Lower lobe of right lung (tissue), 2 donors: ENCODE data around the gene ZNF132. TPM values are rescaled to one million over a fixed set of nuclear protein-coding genes. Genes with fewer than 3 reads are reported as not detected.
"Not testable (repeated sequence)": the region's sequence is repeated elsewhere in the genome, so short reads cannot be mapped to it uniquely, and the experiment has no call there.

Experiments used
- ATAC-seq, 2 donors: fragments of 200-7000 bp; cut with Tn5 transposase; one replicate each; pipeline ENCODE4 v1.9.1; 2020 to 2022; ENCODE audit warnings: mild to moderate bottlenecking in 2 of 2, moderate library complexity in 2 of 2
- DNase-seq: peaks from one replicate; pipeline ENCODE4 v3.0.0-alpha.2; 2020
- H3K27ac ChIP-seq: fragments of 200-600 bp; one replicate; pipeline ENCODE4 v1.8.0; 2022
- H3K27me3 ChIP-seq: fragments of 200-600 bp; one replicate; pipeline ENCODE4 v1.8.0; 2022; ENCODE audit warnings: low read depth
- H3K36me3 ChIP-seq: fragments of 200-600 bp; one replicate; pipeline ENCODE4 v1.8.0; 2022; ENCODE audit warnings: mild to moderate bottlenecking
- H3K4me1 ChIP-seq: fragments of 200-600 bp; one replicate; pipeline ENCODE4 v1.8.0; 2022
- H3K4me3 ChIP-seq: fragments of 200-600 bp; one replicate; pipeline ENCODE4 v1.8.0; 2022; ENCODE audit warnings: mild to moderate bottlenecking
- H3K9me3 ChIP-seq: fragments of 200-600 bp; one replicate; pipeline ENCODE4 v1.8.0; 2022
- CTCF ChIP-seq: fragments of 200-600 bp; IDR thresholded peaks from one replicate; pipeline ENCODE4 v1.8.0; 2022; ENCODE audit warnings: antibody characterized with exemption, mild to moderate bottlenecking
- intact Hi-C: fragments of 100-400 bp; cut with DNase I; formaldehyde crosslinking; loops from one replicate; pipeline ENCODE4 v1.11.0; 2022
- total RNA-seq: library from RNA; stranded (reverse); fragmentation: NEBNext Ultra II Directional; extraction: Animal tissue kit (Norgen Biotek cat#: 25700); gene quantifications from one replicate; pipeline ENCODE4 v1.2.1, GENCODE V29; 2021
- donor health status: DM: no; HTN: yes; CAD: no; lungs with severe emphysema.

The ZNF132 gene
- total RNA-seq, 1 donor from 2014 or later = 7.4 TPM

- no peak overlapping the region for H3K4me3 ChIP-seq
- ATAC-seq (no peak), DNase-seq (no peak)
- H3K4me1 ChIP-seq = no peaks in the 10 kb centered on the region
- H3K27ac ChIP-seq = no peak overlapping the region
- no peaks in the 10 kb centered on the region for H3K27me3 ChIP-seq
- no peaks in the 10 kb centered on the region for H3K9me3 ChIP-seq
- intact Hi-C loops = no loop called here
- H3K36me3 ChIP-seq = peaks cover 52% of the 10 kb centered on the region
- TF ChIP-seq CTCF = no peak
These were observed 23.3 kb downstream of the ZNF132 start for GRCh38 chr19:58416604-58417003.

GRCh38 chr19:58409010-58409790, 30.8 kb downstream of the ZNF132 start:
- peak; percentile 31 to 39 for ATAC-seq
- peaks cover 28% of the 10 kb centered on the region for H3K4me1 ChIP-seq
- H3K36me3 ChIP-seq = peaks cover 3% of the 10 kb centered on the region
- H3K9me3 ChIP-seq = no peaks in the 10 kb centered on the region
- H3K27ac ChIP-seq = peak overlapping the region; percentile 89
- TF ChIP-seq CTCF = no peak
- peak overlapping the region; percentile 90 for H3K4me3 ChIP-seq
- intact Hi-C loops = no loop called here
- no peak for DNase-seq
- H3K27me3 ChIP-seq = no peaks in the 10 kb centered on the region

- Histone ChIP-seq H3K36me3 (peaks cover 3% of the 10 kb centered on the region), H3K4me1 (peaks cover 28% of the 10 kb centered on the region), H3K27me3 (no peaks in the 10 kb centered on the region), H3K27ac (peak within 1 kb of the TSS; percentile 89), H3K4me3 (peak within 1 kb of the TSS; percentile 90), H3K9me3 (no peaks in the 10 kb centered on the region)
- DNase-seq (peak; percentile 96), ATAC-seq (peak; percentile 99)
- no peak for TF ChIP-seq CTCF
- intact Hi-C loops = no loop called here
These were observed 31.6 kb downstream of the ZNF132 start, which contains the start of gene ZNF584 for GRCh38 chr19:58408152-58409009. Gene ZNF584, plus strand, starts transcription at chr19:58408649. Its CDS starts 499 bp downstream, at chr19:58409148.

GRCh38 chr19:58407658-58408151, 32.2 kb downstream of the ZNF132 start:
- Histone ChIP-seq H3K27me3 (no peaks in the 10 kb centered on the region), H3K27ac (peak overlapping the region; percentile 89), H3K9me3 (no peaks in the 10 kb centered on the region), H3K36me3 (no peaks in the 10 kb centered on the region), H3K4me3 (peak overlapping the region; percentile 90), H3K4me1 (peaks cover 28% of the 10 kb centered on the region)
- TF ChIP-seq CTCF = no peak
- peak; percentile 16 to 21 for ATAC-seq
- intact Hi-C loops = no loop called here
- no peak for DNase-seq

- no peak for ATAC-seq
- Histone ChIP-seq H3K4me1 (peaks cover 31% of the 10 kb centered on the region), H3K36me3 (no peaks in the 10 kb centered on the region), H3K27me3 (no peaks in the 10 kb centered on the region), H3K27ac (peak overlapping the region; percentile 89), H3K4me3 (peak overlapping the region; percentile 90), H3K9me3 (no peaks in the 10 kb centered on the region)
- TF ChIP-seq CTCF = peak; percentile 12
- DNase-seq = no peak
- intact Hi-C loops = no loop called here
These were observed 32.9 kb downstream of the ZNF132 start for GRCh38 chr19:58406818-58407657.

- DNase-seq, ATAC-seq, intact Hi-C loops, H3K4me3 ChIP-seq, H3K9me3 ChIP-seq, H3K27ac ChIP-seq, H3K36me3 ChIP-seq, H3K27me3 ChIP-seq: not testable (repeated sequence)
- H3K4me1 ChIP-seq = peaks cover 33% of the 10 kb centered on the region
These were observed 36.0 kb downstream of the ZNF132 start for GRCh38 chr19:58403920-58404478.
